H1 (cell line): Measurements from ENCODE around the gene GRM7. TPM values are rescaled to one million over a fixed set of nuclear protein-coding genes. Genes with fewer than 3 reads are reported as not detected.

ENCODE experiments used
- CTCF ChIA-PET: fragments of 300-600 bp; sonication (Branson Sonifier 250); formaldehyde crosslinking; loops from one replicate; lab custom pipeline; 2021; ENCODE audit not compliant: partially characterized antibody; lab: Charles Lee
- POLR2A ChIA-PET: fragments of 300-600 bp; sonication (Branson Sonifier 250); formaldehyde crosslinking; loops from one replicate; lab custom pipeline; 2021; ENCODE audit warnings: inconsistent platforms; ENCODE audit not compliant: partially characterized antibody; lab: Charles Lee
- DNase-seq, 2 experiments: peaks; one replicate each; pipeline versions ENCODE4 v3.0.0 to v3.0.0-alpha.2; 2010 to 2022; ENCODE audit warnings: low spot score in 2 of 2, low read depth in 1 of 2, mixed read lengths in 1 of 2
- FAIRE-seq: peaks from 2 replicates; lab custom pipeline; 2011; peaks lifted over from hg19 to GRCh38; lab: Jason Lieb, UNC
- H2AFZ ChIP-seq: 2 replicates; pipeline ENCODE4 v1.8.1; 2012; ENCODE audit warnings: low read length, inconsistent platforms
- H2AK5ac ChIP-seq: 2 replicates; pipeline ENCODE4 v1.6.1; 2013; ENCODE audit warnings: low read depth, low read length
- H2BK120ac ChIP-seq: replicated peaks from 2 replicates; pipeline ENCODE3; 2013; ENCODE audit warnings: low read depth, low read length, inconsistent platforms
- H2BK12ac ChIP-seq: 2 replicates; pipeline ENCODE4 v1.6.1; 2013; ENCODE audit warnings: low read depth, low read length
- H2BK15ac ChIP-seq: 2 replicates; pipeline ENCODE4 v1.6.1; 2013; ENCODE audit warnings: low read length
- H2BK20ac ChIP-seq: 2 replicates; pipeline ENCODE4 v1.6.1; 2013; ENCODE audit warnings: low read length
- H2BK5ac ChIP-seq: 2 replicates; pipeline ENCODE4 v1.6.1; 2013; ENCODE audit warnings: low read depth, low read length
- H3K14ac ChIP-seq: 2 replicates; pipeline ENCODE4 v1.6.1; 2013; ENCODE audit warnings: inconsistent platforms; ENCODE audit not compliant: insufficient read length
- H3K18ac ChIP-seq: 2 replicates; pipeline ENCODE4 v1.6.1; 2013; ENCODE audit warnings: low read length; ENCODE audit errors: extremely low read depth
- H3K23ac ChIP-seq: 2 replicates; pipeline ENCODE4 v1.6.1; 2013; ENCODE audit warnings: inconsistent platforms; ENCODE audit not compliant: insufficient read length
- H3K23me2 ChIP-seq: 2 replicates; pipeline ENCODE4 v1.6.1; 2013; ENCODE audit warnings: low read depth, low read length
- H3K27ac ChIP-seq: 2 replicates; pipeline ENCODE4 v1.6.1; 2011; ENCODE audit warnings: low read depth, low read length, inconsistent platforms
- H3K27me3 ChIP-seq, 4 experiments: replicated peaks in 1 of 4; 1 replicate in 1 of 4; 2 replicates in 3 of 4; pipeline versions ENCODE4 v1.6.1 to v1.8.1; 2011 to 2013; ENCODE audit warnings: low read length in 3 of 4, mild to moderate bottlenecking in 3 of 4, inconsistent platforms in 2 of 4, mixed read lengths in 2 of 4, moderate library complexity in 1 of 4; ENCODE audit not compliant: control insufficient read depth in 3 of 4, insufficient read depth in 3 of 4; ENCODE audit errors: extremely low read depth in 1 of 4
- H3K36me3 ChIP-seq, 4 experiments: 2 replicates each; pipeline versions ENCODE4 v1.6.1 to v1.8.1; 2011 to 2013; ENCODE audit warnings: mild to moderate bottlenecking in 4 of 4, low read length in 3 of 4, moderate library complexity in 2 of 4, control low read depth in 1 of 4, inconsistent platforms in 1 of 4; ENCODE audit not compliant: insufficient read depth in 4 of 4, control insufficient read depth in 2 of 4
- H3K4ac ChIP-seq: replicated peaks from 2 replicates; pipeline ENCODE3; 2013; ENCODE audit warnings: low read length, low read depth, mixed read lengths, inconsistent platforms; ENCODE audit not compliant: insufficient read length
- H3K4me1 ChIP-seq, 4 experiments: replicated peaks in 1 of 4; 1 replicate in 1 of 4; 2 replicates in 3 of 4; pipeline versions ENCODE4 v1.6.1 to v1.8.1; 2011 to 2013; ENCODE audit warnings: low read length in 3 of 4, inconsistent platforms in 2 of 4, mixed read lengths in 1 of 4; ENCODE audit not compliant: insufficient read depth in 4 of 4, control insufficient read depth in 3 of 4
- H3K4me2 ChIP-seq, 2 experiments: 2 replicates each; pipeline versions ENCODE4 v1.6.1 to v1.8.1; 2011 to 2013; ENCODE audit warnings: low read depth in 2 of 2, low read length in 2 of 2, control low read depth in 1 of 2, inconsistent platforms in 1 of 2, mild to moderate bottlenecking in 1 of 2; ENCODE audit not compliant: insufficient read depth in 1 of 2
- H3K4me3 ChIP-seq, 4 experiments: fragments of 200-600, 300-600 bp in 1 of 4; sonication (generic), shearing (Covaris generic), sonication (Bioruptor Twin) in 1 of 4; 2 replicates each; pipeline versions ENCODE4 v1.5.1 to v1.8.1; 2011 to 2016; ENCODE audit warnings: low read length in 4 of 4, low read depth in 3 of 4, control low read depth in 2 of 4, inconsistent platforms in 2 of 4, mild to moderate bottlenecking in 2 of 4, mixed read lengths in 1 of 4, moderate library complexity in 1 of 4; ENCODE audit not compliant: insufficient read depth in 2 of 4; ENCODE audit errors: extremely low read depth in 1 of 4
- H3K56ac ChIP-seq: replicated peaks from 2 replicates; pipeline ENCODE3; 2013; ENCODE audit warnings: low read depth, mild to moderate bottlenecking, mixed read lengths, low read length, inconsistent platforms; ENCODE audit not compliant: insufficient read length
- H3K79me1 ChIP-seq: 2 replicates; pipeline ENCODE4 v1.6.1; 2013; ENCODE audit warnings: low read depth, low read length, control low read depth
- H3K79me2 ChIP-seq, 2 experiments: 2 replicates each; pipeline versions ENCODE4 v1.6.1 to v1.8.1; 2012 to 2013; ENCODE audit warnings: low read length in 2 of 2, mild to moderate bottlenecking in 2 of 2, inconsistent platforms in 1 of 2; ENCODE audit not compliant: insufficient read depth in 2 of 2, control insufficient read depth in 1 of 2
- H3K9ac ChIP-seq, 4 experiments: replicated peaks in 1 of 4; 1 replicate in 1 of 4; 2 replicates in 3 of 4; pipeline versions ENCODE4 v1.6.1 to v1.8.1; 2011 to 2013; ENCODE audit warnings: low read depth in 3 of 4, low read length in 3 of 4, control low read depth in 2 of 4, mild to moderate bottlenecking in 2 of 4, moderate library complexity in 2 of 4, inconsistent platforms in 1 of 4; ENCODE audit errors: extremely low read depth in 1 of 4
- H3K9me3 ChIP-seq, 2 experiments: 2 replicates each; pipeline versions ENCODE4 v1.6.1 to v1.8.1; 2012 to 2013; ENCODE audit warnings: mild to moderate bottlenecking in 2 of 2, moderate library complexity in 2 of 2, control low read depth in 1 of 2, inconsistent platforms in 1 of 2, low read depth in 1 of 2, low read length in 1 of 2, mixed read lengths in 1 of 2; ENCODE audit not compliant: insufficient read depth in 2 of 2
- H4K20me1 ChIP-seq, 2 experiments: replicated peaks in 1 of 2; 2 replicates each; pipeline versions ENCODE3 to v1.8.1; 2011 to 2013; ENCODE audit warnings: inconsistent platforms in 2 of 2, low read length in 2 of 2, mild to moderate bottlenecking in 1 of 2; ENCODE audit not compliant: insufficient read depth in 2 of 2, control insufficient read depth in 1 of 2
- H4K5ac ChIP-seq: 2 replicates; pipeline ENCODE4 v1.6.1; 2013; ENCODE audit warnings: low read length, low read depth, mixed read lengths, inconsistent platforms; ENCODE audit not compliant: insufficient read length
- H4K8ac ChIP-seq: 2 replicates; pipeline ENCODE4 v1.8.0; 2013; ENCODE audit warnings: mild to moderate bottlenecking, moderate library complexity, low read length, inconsistent platforms; ENCODE audit not compliant: insufficient read depth; ENCODE audit errors: extremely low read depth
- H4K91ac ChIP-seq: replicated peaks from 2 replicates; pipeline ENCODE3; 2013; ENCODE audit warnings: low read length, mixed read lengths, inconsistent platforms; ENCODE audit not compliant: insufficient read length
- ATF3 ChIP-seq: IDR thresholded peaks from 2 replicates; pipeline ENCODE4 v1.6.1; 2011; ENCODE audit warnings: low read depth, mild to moderate bottlenecking, low read length; ENCODE audit not compliant: insufficient read depth
- EP300 ChIP-seq, 2 experiments: IDR thresholded peaks; 1 replicate in 1 of 2; 2 replicates in 1 of 2; pipeline ENCODE4 v1.6.1; 2011 to 2012; ENCODE audit warnings: low read depth in 2 of 2, low read length in 2 of 2, mild to moderate bottlenecking in 2 of 2, borderline replicate concordance in 1 of 2, inconsistent platforms in 1 of 2, moderate library complexity in 1 of 2
- MAX ChIP-seq: IDR thresholded peaks from 2 replicates; pipeline ENCODE4 v1.6.1; 2012; ENCODE audit warnings: inconsistent platforms
- NANOG ChIP-seq: IDR thresholded peaks from 2 replicates; pipeline ENCODE4 v1.6.1; 2011; ENCODE audit warnings: low read length, low read depth, mild to moderate bottlenecking, inconsistent platforms; ENCODE audit not compliant: insufficient read depth, poor library complexity, severe bottlenecking
- POLR2A ChIP-seq, 2 experiments: IDR thresholded peaks; 1 replicate in 1 of 2; 2 replicates in 1 of 2; pipeline ENCODE4 v1.6.1; 2011; ENCODE audit warnings: low read depth in 2 of 2, low read length in 2 of 2, mild to moderate bottlenecking in 2 of 2; ENCODE audit errors: control extremely low read depth in 1 of 2
- RFX5 ChIP-seq: IDR thresholded peaks from 2 replicates; pipeline ENCODE4 v1.6.1; 2011; ENCODE audit warnings: low read depth, low read length, improper control_type of control experiment, borderline replicate concordance
- TBP ChIP-seq: IDR thresholded peaks from 2 replicates; pipeline ENCODE4 v1.6.1; 2011; ENCODE audit warnings: low read depth, low read length, improper control_type of control experiment
- TEAD4 ChIP-seq: IDR thresholded peaks from 2 replicates; pipeline ENCODE4 v1.6.1; 2012; ENCODE audit warnings: low read depth, low read length, inconsistent platforms, mixed read lengths
- YY1 ChIP-seq: IDR thresholded peaks from 2 replicates; pipeline ENCODE4 v1.6.1; 2011; ENCODE audit warnings: low read depth, mild to moderate bottlenecking, low read length
- WGBS, 2 experiments: shearing (Covaris generic) in 1 of 2; methylation state at CpG; one replicate each; pipeline versions ENCODE4 v1.1.6 to v1.1.7; 2013 to 2015; ENCODE audit warnings: low lambda C conversion rate in 2 of 2, mixed read lengths in 2 of 2, inconsistent platforms in 1 of 2, low coverage in 1 of 2, missing lambda C conversion rate in 1 of 2; ENCODE audit not compliant: insufficient replicate concordance in 2 of 2, insufficient coverage in 1 of 2, insufficient read length in 1 of 2; ENCODE audit errors: extremely low coverage in 1 of 2, missing lambda C conversion rate in 1 of 2; 5-methylcytosine and 5-hydroxymethylcytosine counted together
- polyA plus RNA-seq, 7 experiments: library from polyadenylated mRNA; depleted of rRNA in 3 of 7; stranded (reverse) in 5 of 7; unstranded in 2 of 7; fragments of >200 nt in 5 of 7; fragments of 200-250 nt in 2 of 7; gene quantifications; 1 replicate in 5 of 7; 2 replicates in 1 of 7; 4 replicates in 1 of 7; pipeline versions ENCODE4 v1.2.1 to v1.2.3, GENCODE V29; 2011 to 2013; ENCODE audit warnings: missing spikeins in 2 of 7, mixed read lengths in 2 of 7
- total RNA-seq: library from RNA; stranded (reverse); fragmentation: NEBNext Ultra II Directional; extraction: Animal tissue kit (Norgen Biotek cat#: 25700); gene quantifications from 2 replicates; pipeline ENCODE4 v1.2.1, GENCODE V29; 2021
- TF ChIP-seq, protein P1 (sequence below): IDR thresholded peaks from 2 replicates; pipeline ENCODE4 v1.6.1; 2012; ENCODE audit warnings: low read length, inconsistent platforms

The GRM7 gene
- total and polyA plus RNA-seq, 2 of the 8 experiments (the other 6 are each of a cell fraction or from before 2014, with no cell fraction given) = 0.17 to 0.24 TPM

- Histone ChIP-seq H3K23ac (no peak overlapping the region), H3K4me2 (no peak overlapping the region), H4K20me1 (no peaks in the 10 kb centered on the region), H2AK5ac (no peak overlapping the region), H3K14ac (no peak overlapping the region), H3K79me1 (no peaks in the 10 kb centered on the region), H2BK120ac (no peak overlapping the region), H2AFZ (no peak overlapping the region), H3K9ac (no peak overlapping the region), H3K79me2 (no peaks in the 10 kb centered on the region), H3K4ac (no peak overlapping the region), H2BK20ac (no peak overlapping the region), H2BK12ac (no peak overlapping the region), H3K27ac (no peak overlapping the region), H3K27me3 (no peaks in the 10 kb centered on the region), H3K56ac (no peak overlapping the region), H4K8ac (no peak overlapping the region), H3K18ac (no peak overlapping the region), H2BK15ac (no peak overlapping the region), H3K4me1 (peaks cover 0 to 3% (median 0%) of the 10 kb centered on the region in 4 experiments; a peak in 1 of 7 replicates), H3K4me3 (no peak overlapping the region), H4K91ac (no peak overlapping the region), H3K9me3 (no peaks in the 10 kb centered on the region; a peak in 1 of 4 replicates), H4K5ac (no peak overlapping the region), H2BK5ac (no peak overlapping the region), H3K23me2 (no peaks in the 10 kb centered on the region; the same call in 1 of the 2 replicates), H3K36me3 (no peaks in the 10 kb centered on the region)
- DNase-seq (no peak), FAIRE-seq (no peak)
- ChIA-PET CTCF (interaction anchor here (0.6 to 1.5 kb wide), 2 partner anchors 26 to 479 kb away, joined by 3 to 4 read pairs; no protein-coding TSS in a partner anchor), POLR2A (no interaction called here)
- TF ChIP-seq NANOG (no peak), ATF3 (no peak), POLR2A (IDR thresholded peaks at IDR 0.05; ENCODE audit: control extremely low read depth in 1 of 2, low read depth in 2 of 2, low read length in 2 of 2) (no peak), EP300 (IDR thresholded peaks at IDR 0.05; ENCODE audit: borderline replicate concordance in 1 of 2, low read depth in 2 of 2, low read length in 2 of 2) (no peak), YY1 (no peak), RFX5 (no peak), TBP (no peak), MAX (no peak), TEAD4 (no peak)
- TF ChIP-seq, protein P1, sequence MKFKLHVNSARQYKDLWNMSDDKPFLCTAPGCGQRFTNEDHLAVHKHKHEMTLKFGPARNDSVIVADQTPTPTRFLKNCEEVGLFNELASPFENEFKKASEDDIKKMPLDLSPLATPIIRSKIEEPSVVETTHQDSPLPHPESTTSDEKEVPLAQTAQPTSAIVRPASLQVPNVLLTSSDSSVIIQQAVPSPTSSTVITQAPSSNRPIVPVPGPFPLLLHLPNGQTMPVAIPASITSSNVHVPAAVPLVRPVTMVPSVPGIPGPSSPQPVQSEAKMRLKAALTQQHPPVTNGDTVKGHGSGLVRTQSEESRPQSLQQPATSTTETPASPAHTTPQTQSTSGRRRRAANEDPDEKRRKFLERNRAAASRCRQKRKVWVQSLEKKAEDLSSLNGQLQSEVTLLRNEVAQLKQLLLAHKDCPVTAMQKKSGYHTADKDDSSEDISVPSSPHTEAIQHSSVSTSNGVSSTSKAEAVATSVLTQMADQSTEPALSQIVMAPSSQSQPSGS = no peak
- WGBS, 2 experiments = 93% methylated on average over 7 of the region's 7 CpGs; no CpG with 5 or more reads in 1 of the 2 experiments
Measured at GRCh38 chr3:7759630-7760029, 898.7 kb downstream of the GRM7 start.
